GM18861 (cell line): ENCODE data around the gene VPS33A.
A peak's percentile ranks its signal among the peaks of the same experiment; 100 is the strongest.
"Not testable (repeated sequence)": the region's sequence is repeated elsewhere in the genome, so short reads cannot be mapped to it uniquely, and the experiment has no call there.

ENCODE experiments used
- ATAC-seq: cut with Tn5 transposase; IDR thresholded peaks from one replicate; pipeline ENCODE4 v1.9.1; 2021; ENCODE audit not compliant: unreplicated experiment

VPS33A gene

DNA sequence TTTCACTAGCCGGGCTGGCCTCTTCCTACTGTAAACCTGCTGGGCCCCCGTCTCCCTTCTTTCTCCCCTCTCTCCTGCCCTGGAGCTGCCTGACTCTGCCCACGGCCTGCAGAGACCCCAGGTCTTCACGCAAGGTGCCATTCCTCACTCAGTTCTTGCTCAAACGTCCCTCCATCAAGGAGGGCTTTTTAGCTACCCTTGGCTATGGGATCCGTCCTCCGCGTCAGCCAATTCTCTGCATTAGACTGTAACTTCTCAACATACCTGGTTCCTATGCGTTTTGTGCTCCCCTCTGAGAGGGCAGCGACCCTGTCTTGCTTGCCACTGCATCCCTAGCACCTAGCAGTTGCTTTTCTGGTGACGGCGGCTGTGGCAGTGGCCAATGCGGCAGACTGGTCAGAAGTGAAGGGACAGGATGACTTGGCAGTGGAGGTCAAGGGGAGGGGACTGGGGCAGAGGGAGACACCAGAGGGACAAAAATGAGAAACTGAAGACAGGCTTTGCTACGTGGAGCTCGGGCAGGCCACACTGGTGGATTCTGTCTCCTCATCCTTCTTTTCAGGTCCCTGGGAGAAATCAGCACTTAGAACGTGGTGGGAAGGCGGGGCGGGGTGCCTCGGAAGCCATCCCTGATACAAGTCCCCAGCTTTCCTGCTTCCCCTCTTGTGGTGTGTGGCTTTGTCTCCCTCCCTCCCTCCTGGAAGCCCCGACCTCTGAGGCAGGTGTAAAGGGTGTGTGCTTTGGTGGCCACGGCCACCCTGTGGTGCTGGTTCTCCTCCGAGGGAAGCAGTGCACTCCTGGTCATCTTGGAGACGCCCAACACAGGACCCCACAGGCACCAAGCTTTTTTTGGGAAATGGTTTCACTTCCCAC, 61.0 kb downstream of the VPS33A start:
- no peak for ATAC-seq

DNA sequence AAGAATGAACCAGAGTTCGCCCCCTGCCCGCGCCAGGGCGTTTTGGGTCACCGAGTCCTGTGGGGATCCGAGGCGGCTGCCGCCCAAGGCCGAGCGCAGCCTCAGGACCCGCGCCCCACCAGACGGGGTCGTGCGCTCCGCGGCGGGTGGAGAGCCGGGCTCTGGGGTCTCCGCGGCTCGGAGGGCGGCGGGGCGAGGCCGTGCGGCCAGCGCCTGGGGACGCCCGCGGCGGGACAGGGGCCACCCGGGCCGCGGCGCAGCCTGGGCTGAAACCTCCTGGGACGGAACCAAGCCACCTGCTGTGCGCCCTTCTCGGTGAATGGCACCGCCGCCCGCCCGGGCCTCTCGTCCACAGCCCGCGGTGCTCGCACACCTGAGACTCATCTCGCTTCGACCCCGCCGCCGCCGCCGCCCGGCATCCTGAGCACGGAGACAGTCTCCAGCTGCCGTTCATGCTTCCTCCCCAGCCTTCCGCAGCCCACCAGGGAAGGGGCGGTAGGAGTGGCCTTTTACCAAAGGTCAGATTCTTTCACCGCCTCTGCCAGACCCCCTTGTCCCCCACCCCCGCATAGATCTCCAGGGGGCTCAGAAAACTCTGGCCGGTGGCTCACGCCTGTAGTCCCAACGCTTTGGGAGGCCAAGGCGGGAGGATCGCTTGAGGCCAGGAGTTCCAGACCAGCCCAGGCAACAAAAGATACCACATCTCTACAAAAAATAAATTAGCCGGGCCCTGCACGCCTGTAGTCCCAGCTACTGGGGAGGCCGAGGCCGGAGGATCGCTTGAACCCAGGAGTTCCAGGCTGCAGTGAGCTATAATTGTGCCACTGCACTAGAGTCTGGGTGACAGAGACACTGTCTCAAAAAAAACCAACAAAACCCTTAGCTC, 61.9 kb downstream of the VPS33A start:
- ATAC-seq, result no peak

DNA sequence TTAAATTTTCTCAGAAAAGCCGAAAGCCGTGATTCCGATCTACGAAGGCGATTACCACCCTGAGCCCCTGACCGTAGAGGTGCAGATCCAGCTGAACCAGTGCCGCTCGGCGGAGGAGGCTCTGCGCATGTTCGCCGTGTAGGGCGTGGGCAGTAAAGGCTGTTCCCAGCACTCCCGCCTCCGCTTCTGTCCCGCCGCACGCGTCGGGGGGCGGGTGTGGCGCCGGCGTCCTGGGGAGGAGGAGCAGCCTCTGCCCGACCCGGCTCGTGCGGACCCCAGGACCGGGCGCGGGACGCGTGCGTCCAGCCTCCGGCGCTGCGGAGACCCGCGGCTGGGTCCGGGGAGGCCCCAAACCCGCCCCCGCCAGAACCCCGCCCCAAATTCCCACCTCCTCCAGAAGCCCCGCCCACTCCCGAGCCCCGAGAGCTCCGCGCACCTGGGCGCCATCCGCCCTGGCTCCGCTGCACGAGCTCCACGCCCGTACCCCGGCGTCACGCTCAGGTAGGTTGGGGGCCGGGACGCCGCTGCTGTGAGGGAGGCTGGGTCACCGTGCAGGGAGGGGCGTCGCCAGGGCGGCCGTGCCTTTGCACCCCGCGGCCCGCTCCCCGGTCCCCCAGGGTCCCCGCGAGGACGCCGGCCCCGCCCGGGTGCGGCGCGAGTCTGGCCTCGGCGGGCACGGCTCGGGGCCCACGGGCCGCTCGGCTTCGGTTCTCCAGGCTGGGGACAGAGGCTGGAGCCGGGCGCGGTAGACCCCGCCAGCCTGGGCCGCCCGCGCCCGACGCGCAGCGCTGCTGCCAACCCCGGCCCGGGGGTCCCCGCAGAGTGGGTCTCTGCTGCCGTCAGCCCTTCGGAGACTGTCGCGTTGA, 62.8 kb downstream of the VPS33A start, which contains the start of gene B3GNT4:
TSS of gene B3GNT4 (plus strand) at position 409 of the 866 bp plus-strand sequence. CDS start 910 bp downstream, outside the sequence.
- no peak for ATAC-seq

DNA sequence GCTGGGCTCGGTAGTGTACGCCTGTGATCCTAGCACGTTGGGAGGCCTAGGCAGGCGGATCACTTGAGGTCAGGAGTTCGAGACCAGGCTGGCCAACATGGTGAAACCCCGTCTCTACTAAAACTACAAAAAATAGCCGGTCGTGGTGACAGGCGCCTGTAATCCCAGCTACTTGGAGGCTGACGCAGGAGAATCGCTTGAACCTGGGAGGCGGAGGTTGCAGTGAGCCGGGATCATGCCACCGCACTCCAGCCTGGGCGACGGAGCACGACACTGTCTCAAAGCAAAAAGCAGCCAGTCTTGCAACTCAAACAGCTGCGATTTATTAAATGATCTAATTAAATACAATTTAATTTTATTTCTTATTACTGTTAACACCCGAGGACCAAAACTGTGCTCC, 63.5 kb downstream of the VPS33A start:
- ATAC-seq, result not testable (repeated sequence)

DNA sequence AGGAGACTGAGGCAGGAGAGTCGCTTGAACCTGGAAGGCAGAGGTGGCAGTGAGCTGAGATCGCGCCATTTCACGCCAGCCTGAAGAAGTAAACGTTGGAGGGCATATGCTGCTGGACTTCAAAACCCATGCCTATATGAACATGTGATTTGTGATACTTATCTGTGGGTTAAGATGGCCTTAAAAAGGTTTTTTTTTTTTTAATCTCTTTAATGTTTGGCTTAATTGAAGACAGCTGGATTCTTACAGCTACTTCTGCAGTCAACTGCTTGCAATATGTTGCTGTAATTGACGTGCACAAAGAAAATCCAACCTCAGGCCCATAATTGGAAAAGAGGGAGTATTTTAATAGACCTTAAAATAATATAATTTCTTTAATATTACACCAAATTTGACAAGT, 64.3 kb downstream of the VPS33A start:
- ATAC-seq, result no peak

DNA sequence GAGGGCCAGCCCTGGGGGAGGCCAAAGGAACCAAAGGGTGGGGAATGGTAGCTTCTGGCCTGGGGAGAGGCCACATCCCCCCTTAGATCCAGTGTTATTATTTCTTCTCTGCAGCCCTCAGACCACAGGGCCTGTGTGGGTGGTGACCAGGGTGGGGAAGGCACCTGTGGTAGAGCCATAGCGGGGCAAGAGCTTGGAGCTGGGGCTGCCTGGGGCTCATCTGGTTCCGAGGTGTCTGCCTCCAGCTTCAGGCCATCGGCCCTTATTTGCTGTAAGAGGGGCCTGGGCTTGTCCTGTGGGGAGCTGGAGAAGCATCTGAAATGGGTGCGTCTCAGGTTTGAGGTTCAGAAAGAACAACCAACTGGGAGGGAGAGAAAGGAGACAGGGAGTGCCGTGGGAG, 64.9 kb downstream of the VPS33A start:
- no peak for ATAC-seq

DNA sequence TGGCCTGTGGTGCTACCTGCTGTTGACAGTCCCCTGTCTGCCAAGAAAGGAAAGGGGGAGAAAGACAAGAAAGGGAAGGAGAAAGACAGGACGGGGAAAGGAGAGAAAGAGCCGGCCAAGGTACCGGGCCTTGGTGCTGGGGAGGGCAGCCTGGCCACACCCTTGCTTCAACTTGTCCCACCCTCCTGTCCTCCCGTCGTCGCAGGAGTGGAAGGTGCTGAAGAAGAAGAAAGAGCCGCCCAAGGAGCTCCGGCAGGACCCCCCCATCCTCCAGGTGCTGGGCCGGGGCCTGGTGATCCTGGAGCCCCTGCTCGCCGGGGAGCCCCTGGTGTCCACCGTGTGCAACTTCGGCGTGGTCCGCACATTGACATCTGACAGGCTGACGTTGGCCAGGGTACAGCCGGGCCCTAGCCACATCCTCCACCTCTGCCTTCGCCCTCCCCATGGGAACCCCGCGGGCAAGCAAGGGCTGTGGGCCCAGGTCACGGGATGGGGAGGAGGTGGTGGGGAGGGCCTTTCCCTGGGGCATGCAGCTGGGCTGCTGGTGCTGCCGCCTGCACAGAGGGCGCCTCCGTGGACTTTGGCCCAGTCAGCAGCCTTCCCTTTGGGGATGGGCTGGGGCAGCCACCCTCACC, 65.6 kb downstream of the VPS33A start:
- no peak for ATAC-seq

DNA sequence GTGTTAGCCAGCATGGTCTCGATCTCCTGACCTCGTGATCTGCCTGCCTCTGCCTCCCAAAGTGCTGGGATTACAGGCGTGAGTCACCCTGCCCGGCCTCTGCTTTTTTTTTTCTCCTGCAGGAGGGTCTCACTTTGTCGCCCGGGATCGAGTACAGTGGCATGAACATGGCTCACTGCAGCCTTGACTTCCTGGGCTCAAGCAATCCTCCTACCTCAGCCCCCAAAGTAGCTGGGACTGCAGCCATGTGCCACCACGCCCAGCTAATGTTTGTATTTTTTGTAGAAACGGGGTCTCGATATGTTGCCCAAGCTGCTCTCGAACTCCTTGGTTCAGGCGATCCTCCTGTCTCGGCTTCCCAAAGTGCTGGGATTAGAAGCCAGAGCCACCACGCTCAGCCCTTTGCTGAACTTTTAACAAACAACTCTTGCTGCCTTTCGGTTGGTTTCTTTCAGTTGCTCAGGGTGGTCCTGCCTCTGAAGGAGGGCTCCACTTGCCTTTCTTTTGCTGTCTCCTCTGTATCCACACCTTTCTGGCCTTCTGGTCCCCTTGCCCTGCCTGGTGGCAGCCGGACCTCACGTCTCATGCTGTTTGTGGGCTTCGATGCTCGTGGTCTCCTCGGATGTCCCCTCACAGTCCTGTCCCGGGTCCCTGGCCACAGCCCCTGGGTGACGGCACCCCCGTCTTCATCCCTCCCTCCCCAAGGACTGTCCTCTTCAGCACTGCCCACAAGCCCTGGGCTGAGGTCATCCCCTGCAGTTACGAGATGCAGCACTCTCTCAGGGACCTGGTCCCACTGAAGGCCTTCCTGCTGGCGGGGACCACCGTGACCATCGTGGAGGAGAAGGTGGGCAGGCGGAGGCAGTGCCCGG, 66.6 kb downstream of the VPS33A start:
- no peak for ATAC-seq

DNA sequence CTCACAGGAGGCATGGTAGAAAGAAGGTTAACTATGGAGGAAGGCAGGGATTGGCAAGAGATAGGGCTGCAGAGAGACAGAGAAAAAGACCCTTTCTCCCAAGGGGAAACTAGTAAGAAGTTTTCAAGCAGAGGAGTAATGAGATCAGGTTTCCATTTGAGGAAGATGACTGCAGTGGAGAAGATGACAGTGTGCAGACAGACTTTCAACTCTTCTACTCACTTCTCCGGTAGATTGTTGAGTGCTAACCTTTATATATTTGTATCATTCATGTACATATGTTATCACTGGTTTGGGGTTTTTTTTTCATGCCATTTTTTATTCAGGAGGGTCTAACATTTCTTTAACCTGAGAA, 68.7 kb downstream of the VPS33A start:
- no peak for ATAC-seq

DNA sequence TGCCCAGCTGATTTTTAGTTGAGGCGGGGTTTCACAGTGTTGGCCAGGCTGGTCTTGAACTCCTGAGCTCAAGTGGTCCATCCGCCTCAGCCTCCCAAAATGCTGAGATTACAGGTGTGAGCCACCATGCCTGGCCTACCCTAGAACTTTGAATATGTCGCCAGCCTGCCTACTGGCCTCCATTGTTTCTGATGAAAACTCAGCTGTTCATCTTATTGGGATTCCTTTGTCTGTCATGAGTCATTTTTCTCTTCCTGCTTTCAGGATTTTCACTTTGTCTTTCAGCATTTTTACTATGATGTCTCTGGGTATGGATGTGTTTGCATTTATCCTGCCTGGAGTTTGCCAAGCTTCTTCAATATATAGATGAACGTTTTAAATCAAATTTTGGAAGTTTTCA, 70.9 kb downstream of the VPS33A start:
- ATAC-seq, result no peak

DNA sequence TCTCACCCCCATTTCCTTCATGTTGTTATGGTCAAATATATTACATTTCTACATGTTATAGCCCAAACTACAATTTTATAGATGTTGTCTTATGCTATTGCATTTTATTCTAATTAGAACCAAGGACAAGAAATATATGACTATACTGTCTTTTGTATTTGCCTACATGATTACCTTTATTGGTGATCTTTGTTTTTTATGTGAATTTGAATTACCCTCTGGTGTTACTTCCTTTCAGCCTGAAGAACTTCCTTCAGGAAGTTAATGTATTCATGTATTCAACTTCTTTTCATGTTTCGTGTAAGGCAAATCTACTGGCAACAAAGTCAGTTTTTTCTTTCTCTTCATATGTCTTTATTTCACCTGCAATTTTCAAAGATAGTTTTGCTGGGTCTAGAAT, 71.5 kb downstream of the VPS33A start:
- no peak for ATAC-seq

DNA sequence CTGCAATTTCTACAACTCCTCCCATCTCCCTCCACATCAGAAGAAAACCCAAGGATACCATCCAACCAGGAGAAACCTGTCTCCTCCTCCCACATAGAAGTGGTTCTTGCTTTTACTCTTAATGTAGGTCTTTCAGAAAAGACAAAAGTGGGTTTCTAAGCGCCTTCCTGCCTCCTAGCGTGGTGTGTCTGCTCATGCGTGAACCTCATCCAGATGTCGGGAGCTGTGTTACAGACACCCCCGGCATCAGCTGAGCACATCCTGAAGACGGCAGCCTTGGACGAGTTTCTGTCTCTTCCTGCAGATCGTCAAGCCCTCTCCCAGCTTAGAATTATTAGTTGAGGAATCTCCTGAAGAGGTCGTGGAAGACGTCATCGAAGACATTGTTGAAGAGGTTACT, 73.9 kb downstream of the VPS33A start:
- no peak for ATAC-seq

DNA sequence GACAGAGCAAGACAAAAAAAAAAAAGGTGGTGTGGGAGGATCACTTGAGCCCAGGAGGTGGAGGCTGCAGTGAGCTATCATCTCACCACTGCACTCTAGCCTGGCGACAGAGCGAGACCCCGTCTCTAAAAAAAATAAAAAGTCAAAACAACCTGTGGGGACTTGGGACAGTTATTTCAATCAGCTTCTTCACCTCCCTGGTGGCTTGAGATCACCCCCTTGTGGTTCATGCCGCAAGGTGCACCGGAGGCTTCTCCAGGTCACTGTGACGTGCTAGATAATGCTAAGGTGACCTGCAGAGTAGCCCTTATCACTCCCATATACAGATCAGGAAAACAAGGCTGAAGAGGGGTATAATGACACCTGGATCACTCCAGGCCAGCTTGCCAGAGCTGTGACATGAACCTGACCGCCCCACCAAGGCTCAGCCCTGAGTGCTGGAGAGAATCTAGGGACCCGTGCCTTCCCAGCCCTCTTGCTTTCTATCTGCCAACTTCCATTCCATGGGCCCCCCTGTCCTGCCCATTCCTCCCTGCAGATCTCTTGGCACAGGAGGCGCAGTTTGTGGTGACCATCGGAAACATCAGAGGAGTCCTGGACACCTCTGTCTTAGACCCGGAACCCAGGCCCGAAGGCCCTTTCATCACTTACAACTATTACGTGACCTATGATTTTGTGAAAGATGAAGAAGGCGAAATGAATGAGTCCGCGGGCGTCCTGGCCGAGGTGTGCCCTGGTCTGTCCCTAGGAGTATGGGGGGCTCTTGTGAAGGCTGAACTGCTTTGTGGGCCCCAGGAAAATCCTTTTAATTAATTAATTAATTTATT, 75.2 kb downstream of the VPS33A start:
- ATAC-seq, result peak; percentile 57

DNA sequence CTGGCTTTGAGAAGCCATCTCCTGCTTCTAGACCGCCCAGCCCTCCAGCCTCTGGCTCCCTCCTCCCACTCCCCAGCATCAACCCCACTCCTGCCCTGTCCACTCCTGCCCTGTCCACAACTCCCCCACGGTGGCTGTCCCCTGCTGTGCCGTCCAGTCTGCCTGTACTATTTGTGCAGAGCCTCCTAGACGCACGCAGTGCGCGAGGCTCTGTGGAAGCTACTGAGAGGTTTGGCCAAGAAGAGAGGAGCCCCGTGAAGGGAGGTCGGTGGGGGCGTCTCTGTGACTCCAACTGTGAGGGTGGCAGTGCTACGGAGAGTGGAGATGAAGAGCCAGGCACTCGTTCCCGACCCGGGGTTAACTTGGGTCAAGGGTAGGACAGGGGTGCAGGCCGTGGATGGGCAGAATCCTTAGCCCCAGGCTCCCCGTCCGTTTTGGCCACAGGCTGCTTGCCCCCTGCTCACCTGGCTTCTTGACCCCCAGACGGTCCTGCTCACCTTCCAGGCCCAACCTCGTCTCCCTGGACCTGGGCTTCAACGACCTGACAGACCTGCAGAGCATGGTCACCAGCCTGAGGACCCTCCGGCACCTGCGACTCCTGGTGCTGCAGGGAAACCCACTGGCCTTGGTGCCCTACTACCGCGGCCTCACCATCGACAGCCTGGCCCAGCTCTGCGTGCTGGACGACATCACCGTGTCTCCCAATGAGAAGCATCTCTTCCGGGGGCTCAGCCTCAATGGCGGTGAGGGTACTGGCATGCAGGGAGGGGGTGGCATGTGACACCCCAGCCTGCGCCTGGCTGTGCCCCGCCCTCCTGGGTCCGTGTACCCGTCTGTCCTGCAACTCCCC, 76.4 kb downstream of the VPS33A start:
- no peak for ATAC-seq

DNA sequence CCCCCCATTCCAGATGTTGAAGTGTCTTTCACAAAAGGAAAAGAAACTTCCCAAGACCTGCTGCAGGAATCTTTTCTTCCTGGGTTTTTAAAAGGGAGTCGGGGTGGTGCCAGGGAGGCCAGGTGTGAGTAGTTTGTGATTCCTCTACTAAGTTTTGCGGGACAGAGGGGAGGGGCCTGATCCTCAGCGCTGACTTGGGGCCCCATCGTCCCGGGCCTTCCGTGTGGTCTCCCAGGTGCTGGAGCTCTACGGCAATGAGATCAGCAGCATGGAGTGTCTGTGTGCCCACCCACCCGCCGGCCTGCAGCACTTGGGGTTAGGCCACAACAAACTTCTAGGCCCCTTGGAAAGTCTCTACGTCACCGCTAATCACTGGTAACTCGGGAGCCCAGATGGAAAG, 78.8 kb downstream of the VPS33A start:
- no peak for ATAC-seq

DNA sequence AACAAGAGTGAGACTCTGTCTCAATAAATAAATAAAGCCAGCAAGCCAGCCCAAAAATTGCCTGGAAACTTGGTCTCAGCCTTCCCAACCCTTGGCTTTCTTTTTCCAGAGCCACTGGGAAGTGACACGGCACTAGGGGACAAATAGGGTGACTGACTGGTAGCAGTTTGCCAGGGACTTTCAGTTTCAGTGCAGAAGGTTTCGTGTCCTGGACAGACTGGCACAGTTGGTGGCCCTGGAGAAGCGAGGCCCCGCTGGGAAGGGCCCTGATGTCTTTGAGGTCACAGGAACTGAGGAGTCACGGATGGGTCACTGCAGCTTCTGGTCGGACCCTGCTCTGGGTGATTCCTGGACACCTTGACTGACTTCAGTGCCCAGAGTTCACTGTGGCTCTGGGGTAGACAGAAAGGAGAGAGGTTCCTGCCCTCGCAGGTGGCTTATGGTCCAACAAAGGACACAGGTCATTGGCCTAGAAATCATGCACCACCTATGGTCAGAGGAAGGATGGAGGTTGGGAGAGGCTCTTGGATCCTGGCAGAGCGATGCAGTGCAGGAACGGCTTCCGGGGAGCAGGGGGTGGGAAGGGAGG, 80.7 kb downstream of the VPS33A start:
- no peak for ATAC-seq

DNA sequence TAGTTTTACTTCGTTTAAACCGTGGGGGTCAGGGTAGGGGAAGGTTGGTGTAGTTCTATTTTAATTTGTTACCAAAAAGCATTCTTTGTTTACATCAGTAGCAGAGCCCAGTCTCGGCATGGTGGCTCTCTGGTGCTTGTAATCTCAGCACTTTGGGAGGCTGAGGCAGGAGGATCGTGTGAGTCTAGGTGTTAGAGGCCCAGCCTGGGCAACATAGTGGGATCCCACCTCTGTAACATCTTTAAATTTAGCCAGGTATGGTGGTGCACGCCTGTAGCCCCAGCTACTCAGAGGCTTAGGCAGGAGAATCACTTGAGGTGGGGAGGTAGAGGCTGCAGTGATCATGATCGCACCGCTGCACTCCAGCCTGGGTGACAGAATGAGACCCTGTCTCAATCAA, 81.2 kb downstream of the VPS33A start:
- no peak for ATAC-seq
